Stimulated activated CD8-positive, alpha-beta memory T cell treated with anti-CD3 and anti-CD28 coated beads, Interleukin-4, amount 100 ng/mL, for 48 hours (primary cell): ENCODE measurements around the gene PPP2R3B.
"Not testable (repeated sequence)": the region's sequence is repeated elsewhere in the genome, so short reads cannot be mapped to it uniquely, and the experiment has no call there.

Experiments used
- DNase-seq: peaks from one replicate; pipeline ENCODE4 v3.0.0-alpha.2; 2020

PPP2R3B gene

GRCh38 chrX:334971-335757, 51.5 kb downstream of the PPP2R3B start:
- no peak for DNase-seq

DNA sequence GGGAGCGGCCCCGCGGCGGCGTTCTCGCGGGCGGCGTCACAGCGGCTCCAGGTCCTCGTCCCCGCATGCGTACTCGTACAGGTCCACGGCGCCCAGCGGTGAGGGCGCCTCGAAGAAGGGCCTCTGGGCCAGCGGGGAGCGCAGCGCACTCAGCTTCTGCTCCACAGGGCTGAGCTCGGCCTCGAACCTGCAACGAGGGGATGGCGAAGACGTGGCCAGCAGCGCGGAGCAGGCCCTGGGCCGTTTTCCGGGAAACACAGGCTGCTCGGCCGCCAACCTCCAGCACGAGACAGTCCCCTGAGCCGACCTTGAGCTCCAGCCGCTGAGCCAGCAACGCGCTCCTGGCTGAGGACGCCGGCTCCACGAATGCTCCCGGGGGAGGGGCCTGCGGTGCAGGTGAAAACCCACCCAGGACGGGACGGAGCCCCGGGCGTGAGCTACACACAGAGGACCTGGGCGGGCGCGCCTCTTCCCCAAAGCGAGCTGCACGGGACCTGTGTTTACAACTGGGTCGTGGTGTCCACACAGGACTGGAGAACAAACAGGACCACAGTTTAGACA, 52.3 kb downstream of the PPP2R3B start:
- no peak for DNase-seq

GRCh38 chrX:333611-334311, 52.9 kb downstream of the PPP2R3B start:
- DNase-seq, result no peak

- no peak for DNase-seq
Observed at GRCh38 chrX:332916-333610, 53.6 kb downstream of the PPP2R3B start.

- no peak for DNase-seq
Observed at GRCh38 chrX:332496-332860, 54.2 kb downstream of the PPP2R3B start.

GRCh38 chrX:331825-332495, 54.7 kb downstream of the PPP2R3B start:
- DNase-seq, result no peak

- DNase-seq, result no peak
Observed at GRCh38 chrX:331151-331824, 55.4 kb downstream of the PPP2R3B start.

- no peak for DNase-seq
Observed at GRCh38 chrX:330726-331150, 56.0 kb downstream of the PPP2R3B start.

GRCh38 chrX:330141-330725, 56.5 kb downstream of the PPP2R3B start:
- not testable (repeated sequence) for DNase-seq

DNA sequence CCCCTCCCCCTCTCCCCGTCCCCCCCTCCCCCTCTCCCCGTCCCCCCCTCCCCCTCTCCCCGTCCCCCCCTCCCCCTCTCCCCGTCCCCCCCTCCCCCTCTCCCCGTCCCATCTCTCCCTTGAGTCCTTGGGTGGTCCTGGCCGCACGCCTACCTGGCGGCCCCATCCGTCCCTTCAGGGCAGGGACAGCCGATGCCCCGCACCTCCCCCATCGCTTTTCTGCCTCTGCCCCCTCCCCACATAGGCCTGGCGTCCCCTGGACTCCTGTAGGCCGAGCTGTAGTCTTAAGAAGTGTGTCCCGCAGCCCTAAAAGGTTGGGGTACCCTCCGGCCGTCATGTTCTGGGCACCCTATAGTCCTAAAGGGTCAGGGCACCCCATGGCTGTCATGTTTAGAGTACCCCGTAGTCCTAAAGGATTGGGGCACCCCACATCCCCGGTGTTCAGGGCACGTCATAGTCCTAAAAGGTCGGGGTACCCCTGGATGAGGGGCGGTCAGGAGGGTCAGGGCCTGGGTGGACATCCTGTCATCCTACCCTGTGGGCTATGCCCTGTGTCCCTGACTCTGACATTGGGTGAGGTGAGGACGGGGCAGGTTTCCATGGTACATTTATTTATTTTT, 57.3 kb downstream of the PPP2R3B start:
- DNase-seq, result no peak

- DNase-seq, result no peak
Observed at GRCh38 chrX:327660-328126, 59.0 kb downstream of the PPP2R3B start.

- not testable (repeated sequence) for DNase-seq
Observed at GRCh38 chrX:324664-325063, 62.0 kb downstream of the PPP2R3B start.

DNA sequence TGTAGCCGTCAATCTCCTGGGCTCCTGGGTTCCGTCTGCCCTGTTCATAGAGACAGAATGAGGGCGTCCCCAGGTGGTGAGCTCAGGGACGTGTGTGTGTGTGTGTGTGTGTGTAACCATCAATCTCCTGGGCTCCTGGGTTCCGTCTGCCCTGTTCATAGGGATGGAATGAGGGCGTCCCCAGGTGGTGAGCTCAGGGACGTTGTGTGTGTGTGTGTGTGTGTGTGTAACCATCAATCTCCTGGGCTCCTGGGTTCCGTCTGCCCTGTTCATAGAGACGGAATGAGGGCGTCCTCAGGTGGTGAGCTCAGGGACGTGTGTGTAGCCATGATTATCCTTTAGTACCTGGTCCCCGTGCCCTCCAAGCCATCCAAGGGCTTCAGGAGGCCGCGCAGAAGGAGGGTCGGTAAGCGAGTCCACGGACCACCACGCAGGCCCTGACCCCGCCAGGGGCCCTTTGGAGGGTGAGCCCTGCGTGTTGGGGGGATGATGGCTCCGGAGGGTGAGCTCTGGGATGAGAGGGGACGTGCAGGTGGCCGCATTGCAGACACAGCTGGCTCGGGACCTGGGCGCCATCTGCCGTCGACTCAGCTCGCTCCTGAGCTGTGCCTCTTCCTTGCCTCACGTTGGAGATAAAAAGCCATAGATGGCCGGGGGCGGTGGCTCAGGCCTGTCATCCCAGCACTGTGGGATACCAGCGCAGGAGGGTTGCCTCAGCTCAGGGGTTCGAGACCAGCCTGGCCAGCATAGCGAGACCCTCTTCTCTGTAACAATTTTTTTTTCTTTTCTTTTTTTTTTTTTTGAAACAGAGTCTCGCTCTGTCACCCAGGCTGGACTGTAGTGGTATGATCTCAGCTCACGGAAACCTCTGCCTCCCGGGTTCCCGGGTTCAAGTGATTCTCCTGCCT, 62.7 kb downstream of the PPP2R3B start:
- DNase-seq, result no peak

- no peak for DNase-seq
Observed at GRCh38 chrX:320126-320783, 66.5 kb downstream of the PPP2R3B start.

GRCh38 chrX:319579-320125, 67.1 kb downstream of the PPP2R3B start:
- DNase-seq, result no peak

DNA sequence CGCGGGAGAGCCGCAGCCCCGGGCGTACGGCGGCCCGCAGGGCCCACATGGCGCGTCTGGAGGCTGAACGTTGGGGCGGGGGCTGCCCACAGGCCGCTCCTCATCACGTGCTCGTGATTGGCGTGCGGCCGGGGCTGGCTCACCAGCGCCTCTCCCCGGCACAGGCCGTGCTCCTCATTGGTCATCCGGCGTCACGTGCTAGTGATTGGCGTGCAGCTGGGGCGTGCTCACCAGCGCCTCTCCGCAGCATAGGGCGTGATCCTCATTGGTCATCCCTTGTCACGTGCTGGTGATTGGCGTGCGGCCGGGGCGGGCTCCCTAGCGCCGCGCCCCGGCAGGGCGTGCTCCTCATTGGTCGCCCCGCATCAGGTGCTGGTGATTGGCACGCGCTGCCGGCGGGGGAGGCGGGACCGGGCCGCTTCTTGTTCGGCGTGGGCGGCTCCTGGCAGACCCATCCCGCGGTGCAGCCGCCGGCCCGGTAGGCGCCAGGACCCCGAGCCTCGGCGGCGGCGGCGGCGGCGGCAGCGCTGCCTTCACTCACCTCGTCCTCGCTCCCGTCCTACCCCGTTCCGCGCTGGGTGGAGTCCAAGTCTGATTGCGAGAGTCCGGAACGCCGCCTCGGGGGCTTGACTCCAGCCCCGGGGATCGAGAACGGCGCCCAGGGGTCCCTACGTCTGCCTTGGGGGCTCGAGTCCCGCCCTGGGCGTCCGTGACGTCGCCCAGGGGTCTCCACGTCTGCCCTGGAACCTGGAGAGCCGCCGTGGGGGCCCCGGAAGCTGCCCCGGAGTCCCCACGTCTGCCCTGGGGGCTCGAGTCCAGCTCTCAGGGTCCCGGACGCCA, 67.7 kb downstream of the PPP2R3B start, which contains the start of gene GTPBP6:
Gene GTPBP6 (minus strand): TSS at position 58 of the 840 bp plus-strand sequence. CDS start 9 bp downstream, at position 49.
- DNase-seq, result peak; percentile 98

- DNase-seq, result peak; percentile 98
Observed at GRCh38 chrX:318068-318738, 68.5 kb downstream of the PPP2R3B start.
